Right renal cortex interstitium (tissue), 3 donors: ENCODE results near the gene C1orf116. TPM values are rescaled to one million over a fixed set of nuclear protein-coding genes. Genes with fewer than 3 reads are reported as not detected.
A peak's percentile ranks its signal among the peaks of the same experiment; 100 is the strongest.
"Not testable (repeated sequence)": the region's sequence is repeated elsewhere in the genome, so short reads cannot be mapped to it uniquely, and the experiment has no call there.

Experiments used
- DNase-seq, 3 donors: peaks; one replicate each; pipeline ENCODE4 v3.0.0-alpha.2; 2013; ENCODE audit warnings: low read depth in 3 of 3, low spot score in 2 of 3
- polyA plus RNA-seq, 3 donors: library from polyadenylated mRNA; unstranded; fragments of 120-200 nt; gene quantifications; one replicate each; pipeline ENCODE4 v1.2.1, GENCODE V29; 2013; ENCODE audit not compliant: insufficient read length in 3 of 3

The C1orf116 gene
- polyA plus RNA-seq, 3 donors: 18.0 to 22.3 (median 20.2) TPM

DNA sequence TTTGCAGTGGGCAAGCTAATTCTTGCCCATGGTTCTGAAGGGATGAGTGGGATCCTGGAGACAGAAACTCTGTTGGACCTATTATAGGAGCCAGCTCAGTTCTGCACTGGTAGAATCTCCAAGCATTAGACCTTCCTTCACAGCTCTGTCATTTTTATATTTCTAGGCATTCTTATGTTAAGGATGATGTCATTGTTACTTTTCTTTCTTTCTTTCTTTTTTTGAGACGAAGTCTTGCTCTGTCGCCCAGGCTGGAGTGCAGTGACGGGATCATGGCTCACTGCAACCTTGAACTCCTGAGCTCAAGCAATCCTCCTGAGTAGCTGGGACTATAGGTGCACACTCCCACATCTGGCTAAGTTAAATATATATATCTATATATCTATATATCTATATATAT is 28.0 kb upstream of the C1orf116 start:
- no peak for DNase-seq

DNA sequence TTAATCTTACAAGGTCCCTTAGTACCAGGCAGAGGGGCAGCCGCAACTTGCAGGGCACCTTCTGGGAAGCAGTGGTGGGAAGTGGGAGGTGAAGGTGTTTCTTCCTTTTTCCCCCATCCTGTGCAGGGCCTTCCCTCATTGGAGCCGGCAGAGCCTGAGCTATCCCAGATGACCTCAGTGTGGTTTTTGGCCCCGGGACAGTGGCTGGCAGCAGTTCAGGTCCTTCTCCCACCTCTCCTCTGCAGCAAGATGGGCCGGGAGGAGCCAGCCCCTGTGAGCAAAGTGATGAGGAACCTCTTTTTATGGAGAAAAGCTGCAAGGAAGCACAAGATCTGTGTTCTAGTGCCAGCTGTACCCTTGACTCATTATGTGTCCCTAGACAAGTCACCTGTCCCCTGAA is 27.3 kb upstream of the C1orf116 start:
- DNase-seq: no peak

GRCh38 chr1:207058878-207059867 is 26.6 kb upstream of the C1orf116 start:
- DNase-seq: no peak

DNA sequence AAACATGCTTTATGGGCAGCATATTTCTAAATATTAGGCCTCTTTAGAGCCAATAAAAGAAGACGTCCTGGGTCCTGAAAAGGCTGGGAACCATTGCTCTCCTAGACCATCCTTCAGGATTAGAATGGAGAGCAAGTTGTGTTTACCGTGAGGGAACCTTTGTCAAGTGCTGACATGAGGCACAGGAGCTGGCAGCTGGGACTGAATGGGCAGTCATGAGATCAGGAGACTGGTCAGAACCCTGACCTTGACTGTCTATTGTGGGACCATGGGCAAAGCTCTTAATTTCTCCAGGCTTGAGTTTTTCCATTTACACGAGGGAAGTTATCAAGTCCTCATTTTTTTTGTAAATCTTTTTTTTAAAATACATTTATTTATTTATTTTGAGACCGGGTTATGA is 25.7 kb upstream of the C1orf116 start:
- DNase-seq: no peak

GRCh38 chr1:207056673-207057072 is 24.1 kb upstream of the C1orf116 start:
- DNase-seq: no peak

DNA sequence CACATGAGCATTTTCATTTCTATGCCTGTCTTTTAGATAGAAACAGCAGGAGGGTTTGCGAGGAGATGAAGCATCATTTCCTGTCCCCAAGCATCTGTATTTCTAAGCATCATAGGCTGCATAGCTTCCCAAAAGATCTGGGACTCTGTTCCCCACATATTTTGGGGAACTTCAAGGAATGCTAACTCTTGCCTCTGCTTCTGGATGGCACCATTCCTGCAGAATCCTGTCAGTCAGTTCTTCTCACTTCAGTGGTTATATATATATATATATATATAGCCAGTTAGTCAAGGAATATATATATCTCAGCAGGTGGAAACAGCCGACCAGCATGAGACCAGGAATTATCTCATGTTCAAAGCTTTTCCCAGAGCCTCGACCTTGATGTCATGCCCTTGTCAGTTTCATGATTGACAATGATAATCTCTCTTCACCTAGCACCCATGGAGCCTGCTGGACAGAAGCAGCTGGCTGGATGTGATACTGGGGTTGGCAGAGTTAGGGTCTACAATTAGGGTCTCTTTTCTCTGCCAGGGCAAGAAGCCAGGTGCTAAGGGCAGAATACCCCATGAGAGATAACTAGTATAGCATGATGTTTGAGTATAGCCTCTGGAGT is 22.9 kb upstream of the C1orf116 start:
- no peak for DNase-seq

DNA sequence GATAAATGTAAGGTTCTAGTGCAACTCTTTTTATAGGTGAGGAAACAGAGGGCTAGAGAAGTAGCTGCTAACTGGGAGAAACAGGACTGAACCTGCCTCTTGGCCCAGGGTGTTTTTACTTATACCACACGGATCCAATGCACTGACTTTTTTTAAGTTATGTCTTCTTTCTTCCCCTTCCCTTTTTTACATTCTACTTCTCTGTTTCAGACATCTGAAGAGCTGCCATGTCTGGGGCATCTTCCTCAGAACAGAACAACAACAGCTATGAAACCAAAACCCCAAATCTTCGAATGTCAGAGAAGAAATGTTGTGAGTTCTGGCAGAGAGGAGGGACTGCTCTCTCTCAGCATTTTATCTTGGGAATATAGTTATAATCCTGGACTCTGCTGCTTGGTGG is 21.9 kb upstream of the C1orf116 start:
- DNase-seq: no peak

DNA sequence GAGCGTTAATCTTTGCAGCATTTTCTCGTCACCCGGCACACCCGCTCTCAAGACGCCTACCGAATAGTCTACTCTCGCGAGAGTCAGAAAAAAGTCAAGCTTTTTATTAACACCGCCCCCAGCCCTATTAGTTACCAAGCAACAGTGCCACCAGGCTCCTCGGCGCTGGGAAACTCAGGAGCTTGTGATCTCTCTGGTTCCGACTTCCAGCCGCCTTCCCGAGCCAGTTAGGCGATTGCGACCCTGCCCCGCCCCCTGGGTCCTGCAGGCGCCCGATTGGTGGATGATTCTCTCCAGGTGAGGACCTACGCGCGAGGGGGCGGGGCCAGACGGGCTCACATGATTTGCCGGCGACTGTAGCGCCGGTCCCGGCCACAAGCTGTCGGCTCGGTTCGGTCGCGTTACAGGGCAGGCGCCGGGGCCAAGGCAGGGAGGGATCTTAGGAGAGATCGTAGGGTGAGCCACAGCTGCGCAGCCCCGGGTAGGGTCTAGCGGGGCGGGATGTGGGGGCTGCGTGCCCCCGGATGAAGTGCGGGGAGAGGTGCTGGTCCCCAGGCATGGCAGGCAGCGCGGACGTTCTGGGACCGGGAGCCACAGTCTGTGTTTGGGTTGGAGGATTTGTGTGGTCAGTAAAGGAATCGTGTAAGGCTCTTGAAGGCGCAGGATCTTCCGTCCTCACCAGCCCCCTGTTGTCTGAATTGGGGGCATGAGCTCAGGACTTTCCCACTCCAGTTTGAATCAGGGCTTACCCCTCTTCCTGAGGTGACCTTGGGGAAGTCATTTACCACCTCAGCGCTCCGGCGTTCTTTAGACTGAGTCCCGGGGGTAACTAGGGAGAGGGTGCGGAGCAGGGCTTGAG is 20.6 kb upstream of the C1orf116 start, which contains the start of gene PFKFB2:
TSS of gene PFKFB2 (plus strand) at position 365 of the 859 bp plus-strand sequence. CDS start 1,443 bp downstream, outside the sequence.
- DNase-seq: peak; percentile 90 to 96 (median 93)

DNA sequence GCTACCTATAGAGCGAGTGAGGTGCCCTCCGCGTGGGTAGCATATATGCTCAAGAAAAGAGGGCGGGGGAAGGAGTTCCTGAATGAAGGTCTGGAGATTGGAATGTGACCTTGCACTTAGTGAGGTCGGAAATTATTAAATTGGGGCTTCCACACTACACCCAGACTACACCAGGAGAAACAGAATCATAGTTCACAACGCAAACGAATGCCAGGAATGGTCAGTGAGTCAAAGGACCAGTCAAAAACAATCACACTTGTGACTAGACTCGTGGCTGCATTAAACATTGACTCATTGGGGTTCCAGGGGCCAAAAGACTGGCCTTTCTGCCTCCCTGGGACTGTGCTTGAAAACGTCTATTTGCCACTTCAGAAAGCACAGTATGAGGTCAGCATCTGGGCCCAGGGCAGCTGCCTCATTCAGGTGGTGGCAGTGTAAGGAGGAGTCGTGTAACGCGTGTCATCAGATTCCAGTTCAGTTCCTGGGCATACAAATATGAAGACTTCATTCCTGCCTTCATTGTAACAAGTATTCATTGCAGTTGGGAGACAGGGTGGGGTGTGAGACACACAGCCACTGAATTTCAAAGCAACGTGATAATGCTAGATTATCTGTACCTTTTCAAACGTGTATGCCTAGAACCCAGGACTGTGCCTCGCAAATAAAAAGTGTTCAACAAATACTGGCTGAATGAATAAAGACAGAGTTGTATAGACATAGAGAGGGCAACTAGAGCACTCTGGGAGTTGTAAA is 18.8 kb upstream of the C1orf116 start, which contains the start of gene YOD1:
TSS of gene YOD1 (minus strand) at position 18 of the 753 bp plus-strand sequence. CDS start 178 bp downstream, outside the sequence.
- DNase-seq: no peak

DNA sequence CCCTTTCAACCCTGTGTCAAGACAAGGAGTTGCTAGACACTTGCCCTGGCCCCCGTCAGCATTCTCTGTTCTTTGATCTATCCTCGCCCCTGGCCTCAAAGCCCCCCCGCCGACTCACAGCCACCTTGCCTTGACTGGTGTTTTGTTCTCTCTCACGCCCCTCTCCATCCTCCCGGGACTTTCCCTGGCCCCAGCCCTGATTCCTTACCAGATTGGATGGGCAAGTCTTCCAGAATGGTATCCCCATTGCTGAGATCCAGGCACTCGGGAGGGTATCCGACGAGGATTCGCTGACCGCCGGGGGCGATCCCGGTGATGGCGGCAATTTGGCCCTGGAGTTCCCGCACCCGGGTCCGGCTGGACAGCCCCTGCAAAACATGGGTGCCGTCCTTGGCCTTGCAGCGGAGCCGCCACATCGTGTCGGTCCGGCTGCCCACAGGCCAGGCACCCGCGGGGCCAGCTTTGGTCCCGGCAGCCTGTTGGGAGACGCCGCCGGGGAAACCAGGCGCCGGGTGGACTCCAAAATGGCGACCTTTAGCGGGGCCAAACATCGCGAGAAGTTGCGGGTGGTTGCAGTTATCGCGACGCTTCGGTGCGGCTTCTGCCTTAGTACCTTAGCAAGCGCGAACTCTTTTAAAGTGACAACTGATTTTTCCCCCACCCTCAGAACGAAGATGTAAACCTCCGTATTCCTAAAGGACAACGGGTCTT is 18.1 kb upstream of the C1orf116 start:
- DNase-seq: peak; percentile 88 to 89 (median 89)

DNA sequence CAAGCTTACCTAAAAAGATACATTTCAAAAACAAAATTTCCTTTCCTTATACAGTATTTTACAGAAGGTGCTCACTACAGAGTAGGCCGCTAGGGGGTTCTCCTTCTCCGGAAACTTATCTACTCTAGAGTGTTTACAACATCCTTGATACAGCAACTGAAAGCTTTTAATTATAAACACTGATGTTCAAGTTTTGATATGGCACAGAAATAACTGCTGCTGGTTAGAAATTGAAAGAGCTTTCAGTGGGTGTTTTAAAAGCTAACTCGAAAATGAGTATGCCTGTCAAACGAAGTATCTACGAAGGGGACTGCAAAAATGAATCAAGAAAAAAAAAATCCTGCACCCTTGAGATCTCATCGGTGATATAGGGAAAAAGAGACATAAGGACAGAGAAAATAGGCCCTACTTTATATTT is 17.4 kb upstream of the C1orf116 start:
- no peak for DNase-seq

DNA sequence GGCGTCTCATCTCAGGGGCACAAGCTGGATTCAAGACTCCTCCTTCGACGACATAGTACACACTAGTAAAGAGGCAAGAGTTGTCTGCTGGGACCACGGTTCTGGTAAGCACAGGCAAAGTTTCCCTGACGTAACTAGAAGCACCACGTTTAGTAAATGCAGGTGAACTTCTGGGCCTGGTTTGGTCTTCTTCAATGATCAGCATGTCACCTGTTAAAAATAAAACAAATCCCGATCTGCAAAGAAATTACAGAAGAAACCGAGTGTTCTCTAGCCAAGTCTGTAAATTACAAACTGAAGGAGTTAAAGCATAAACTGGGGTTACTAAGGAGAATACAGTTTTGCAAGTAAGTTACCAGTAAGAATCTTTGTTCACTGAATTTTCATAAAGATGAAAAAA is 17.0 kb upstream of the C1orf116 start:
- DNase-seq: no peak

DNA sequence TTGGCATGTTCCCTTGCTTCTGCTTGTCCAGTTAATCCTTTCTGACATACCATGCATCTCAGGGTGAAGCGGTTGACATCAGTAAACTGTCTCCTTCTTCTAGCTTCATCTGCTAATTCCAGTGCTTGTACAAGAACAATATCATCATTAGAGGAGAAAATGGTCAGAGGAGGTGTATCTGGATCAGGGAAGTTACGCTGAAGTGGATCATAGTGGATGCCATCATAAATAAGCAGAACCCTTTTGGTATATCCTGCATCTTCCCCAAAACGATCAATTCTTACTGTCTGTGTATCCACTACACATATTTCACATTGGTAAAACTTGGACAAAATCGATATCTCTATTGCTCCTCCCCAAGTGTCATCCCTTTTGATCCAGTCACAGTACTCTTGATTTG is 16.5 kb upstream of the C1orf116 start:
- no peak for DNase-seq

DNA sequence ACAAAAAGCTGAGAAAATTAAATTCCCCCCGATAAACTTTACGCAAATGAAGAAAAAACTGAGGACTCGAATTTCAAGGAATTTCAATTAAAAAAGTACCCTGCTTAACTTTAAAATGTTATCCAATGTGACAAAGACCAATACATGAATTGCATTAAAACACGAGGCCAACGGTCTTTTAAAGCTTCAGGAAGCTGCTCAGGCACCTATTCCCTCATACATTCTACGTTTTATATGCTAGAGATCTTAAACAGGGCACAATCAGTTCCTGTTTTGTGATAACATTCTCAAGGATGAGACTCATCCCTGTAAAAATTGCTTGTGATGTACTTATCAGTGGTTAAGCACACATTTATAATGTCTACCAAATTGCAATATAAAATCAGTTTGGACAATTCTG is 15.5 kb upstream of the C1orf116 start:
- DNase-seq: no peak

DNA sequence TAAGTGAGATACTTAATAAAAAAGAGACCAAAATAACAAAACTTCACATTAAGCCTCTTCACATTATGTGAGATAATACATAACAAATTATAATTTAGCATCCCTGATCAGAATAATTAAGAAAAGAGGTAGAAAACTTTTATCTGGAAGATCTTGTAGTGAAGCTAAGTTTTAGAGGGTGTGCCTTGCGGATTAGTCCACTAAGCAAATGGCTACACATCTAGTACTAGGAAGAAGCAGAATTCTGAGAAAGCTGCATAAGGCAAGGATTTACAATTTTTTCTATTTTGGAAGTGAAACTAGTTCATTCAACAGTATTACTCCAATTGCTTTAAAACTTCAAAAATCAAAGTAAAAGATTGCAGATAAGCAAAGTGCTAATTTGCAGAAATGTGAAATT is 14.9 kb upstream of the C1orf116 start:
- DNase-seq: no peak

- DNase-seq: no peak
Observed at GRCh38 chr1:207045453-207045852, 12.9 kb upstream of the C1orf116 start.

- not testable (repeated sequence) for DNase-seq
Observed at GRCh38 chr1:207041397-207041796, 8.8 kb upstream of the C1orf116 start.

DNA sequence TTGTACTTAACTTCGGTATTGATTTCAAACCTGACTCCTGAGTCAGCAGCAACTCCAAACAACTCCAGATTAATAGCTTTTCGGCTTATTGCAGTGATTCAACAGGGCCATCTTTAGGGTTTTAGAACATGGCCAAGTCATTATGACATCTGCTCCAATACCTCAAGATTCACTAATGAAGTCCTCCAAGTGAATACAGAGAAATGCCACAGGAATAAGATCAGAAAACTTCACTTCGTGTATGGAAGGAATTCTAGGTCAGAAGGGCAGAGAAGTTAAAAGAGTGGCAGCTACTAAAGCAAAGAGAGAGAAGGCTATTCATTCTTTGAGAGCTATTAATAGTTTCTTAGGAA is 7.6 kb upstream of the C1orf116 start:
- no peak for DNase-seq

GRCh38 chr1:207039380-207040180 is 7.0 kb upstream of the C1orf116 start:
- no peak for DNase-seq
